Measurements from ENCODE around the gene CLK4.

CLK4 gene

GRCh38 chr5:178587763-178588611 lies 38.9 kb downstream of the CLK4 start:
- DNase-seq (ENCODE audit: low read depth) = no peak

DNA sequence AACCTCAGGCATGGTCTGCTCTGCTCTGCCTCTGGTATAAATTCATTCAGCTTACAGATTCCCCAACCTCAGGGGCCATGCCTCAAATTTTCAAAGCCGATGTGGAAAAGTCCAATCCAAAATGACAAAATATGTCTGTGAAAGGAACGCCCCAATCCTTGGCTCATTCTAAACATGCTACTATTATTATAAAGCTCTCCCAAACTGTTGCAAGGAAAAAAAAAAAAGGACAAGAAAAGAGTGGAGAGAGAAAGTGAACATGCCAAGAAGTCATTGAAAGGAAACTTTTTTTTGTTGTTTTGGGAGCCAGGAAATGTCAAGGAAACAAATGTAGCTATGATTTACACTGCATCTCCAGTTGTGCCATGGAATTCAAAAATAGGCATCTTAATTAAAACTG lies 40.5 kb downstream of the CLK4 start:
- no peak for DNase-seq (ENCODE audit: low read depth)

DNA sequence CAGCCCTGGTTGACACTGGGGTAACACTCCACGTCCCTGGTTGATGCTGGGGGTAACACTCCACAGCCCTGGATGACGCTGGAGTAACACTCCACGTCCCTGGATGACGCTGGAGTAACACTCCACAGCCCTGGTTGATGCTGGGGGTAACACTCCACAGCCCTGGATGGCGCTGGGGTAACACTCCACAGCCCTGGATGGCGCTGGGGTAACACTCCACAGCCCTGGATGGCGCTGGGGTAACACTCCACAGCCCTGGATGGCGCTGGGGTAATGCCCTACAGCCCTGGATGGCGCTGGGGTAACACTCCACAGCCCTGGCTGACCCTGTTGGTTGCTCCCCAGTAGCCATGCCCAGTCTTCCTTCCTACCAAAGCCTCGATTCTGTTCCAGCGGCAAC lies 41.4 kb downstream of the CLK4 start:
- peak; percentile 13 for DNase-seq (ENCODE audit: low read depth)

DNA sequence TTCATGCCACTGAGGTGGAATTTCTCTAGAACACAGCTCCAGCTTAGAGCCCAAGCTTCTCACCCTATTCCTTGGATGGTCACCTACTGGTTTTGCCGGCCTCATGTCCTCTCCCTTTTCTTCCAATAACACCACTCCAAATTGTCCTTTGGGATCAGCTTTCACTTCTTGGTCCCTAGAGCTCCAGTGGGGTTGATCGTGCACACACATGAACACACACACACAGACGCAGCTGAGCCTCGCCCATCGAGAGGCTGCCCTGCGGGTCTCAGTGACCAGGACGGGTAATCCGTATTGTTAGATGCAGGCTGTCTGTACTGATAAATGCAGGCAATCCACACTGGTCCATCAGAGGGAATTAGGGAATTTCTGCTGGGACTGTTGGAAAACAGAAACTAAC lies 43.6 kb downstream of the CLK4 start:
- no peak for DNase-seq (ENCODE audit: low read depth)

GRCh38 chr5:178582291-178582690 lies 44.6 kb downstream of the CLK4 start:
- no peak for DNase-seq (ENCODE audit: low read depth)

- DNase-seq (ENCODE audit: low read depth) = no peak
These were observed 45.2 kb downstream of the CLK4 start for GRCh38 chr5:178581621-178582020.

DNA sequence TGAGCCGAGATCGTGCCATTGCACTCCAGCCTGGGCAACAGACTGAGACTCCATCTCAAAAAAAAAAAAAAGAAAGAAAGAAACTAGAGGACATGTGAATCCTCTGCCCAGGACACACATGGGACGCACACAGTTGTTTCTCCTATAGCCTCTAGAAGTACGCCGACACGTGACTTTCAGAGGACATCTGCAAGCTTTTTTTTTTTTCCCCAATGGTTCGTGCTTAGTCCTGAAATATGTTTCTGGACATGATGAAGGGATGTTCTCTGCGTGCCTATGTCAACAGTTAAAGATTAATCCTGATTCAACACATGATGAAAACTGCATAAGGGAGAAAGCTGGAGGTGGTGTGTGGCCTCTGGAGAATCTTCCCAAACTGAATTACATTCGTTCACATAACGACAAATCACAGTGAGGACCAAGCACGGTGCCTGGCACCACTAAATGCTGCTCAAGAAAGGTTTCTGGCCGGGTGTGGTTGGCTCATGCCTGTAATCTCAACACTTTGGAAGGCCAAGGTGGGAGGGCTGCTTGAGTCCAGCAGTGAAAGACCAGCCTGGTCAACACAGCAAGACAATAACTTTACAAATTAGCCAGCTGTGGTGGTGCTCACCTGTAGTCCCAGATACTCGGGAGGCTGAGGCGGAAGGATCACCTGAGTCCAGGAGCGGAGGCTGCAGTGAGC lies 46.4 kb downstream of the CLK4 start:
- DNase-seq (ENCODE audit: low read depth) = no peak

- no peak for DNase-seq (ENCODE audit: low read depth)
These were observed 48.9 kb downstream of the CLK4 start for GRCh38 chr5:178577944-178578343.

DNA sequence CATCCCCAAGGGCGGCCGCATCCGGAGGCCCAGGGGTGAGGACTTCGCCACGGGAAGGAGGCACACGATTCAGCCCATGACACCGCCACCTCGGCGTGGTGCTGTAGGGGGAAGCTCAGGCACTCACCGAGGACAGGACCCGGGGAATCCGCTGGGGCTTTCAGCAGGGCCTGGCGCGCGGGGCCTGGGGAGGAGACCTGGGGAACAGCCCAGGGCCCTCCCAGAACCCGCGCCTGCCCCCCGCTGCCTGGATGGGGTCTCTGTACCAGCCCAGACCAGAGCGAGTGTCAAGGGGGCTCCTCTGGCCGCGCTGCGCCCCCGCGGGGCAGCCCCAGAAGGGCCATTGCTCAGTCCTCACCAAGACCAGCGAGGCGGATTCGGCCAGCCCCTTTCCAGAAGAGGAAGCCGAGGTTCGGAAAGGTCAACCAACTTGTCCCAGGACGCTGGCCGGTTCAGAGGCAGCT lies 49.4 kb downstream of the CLK4 start:
- no peak for DNase-seq (ENCODE audit: low read depth)

DNA sequence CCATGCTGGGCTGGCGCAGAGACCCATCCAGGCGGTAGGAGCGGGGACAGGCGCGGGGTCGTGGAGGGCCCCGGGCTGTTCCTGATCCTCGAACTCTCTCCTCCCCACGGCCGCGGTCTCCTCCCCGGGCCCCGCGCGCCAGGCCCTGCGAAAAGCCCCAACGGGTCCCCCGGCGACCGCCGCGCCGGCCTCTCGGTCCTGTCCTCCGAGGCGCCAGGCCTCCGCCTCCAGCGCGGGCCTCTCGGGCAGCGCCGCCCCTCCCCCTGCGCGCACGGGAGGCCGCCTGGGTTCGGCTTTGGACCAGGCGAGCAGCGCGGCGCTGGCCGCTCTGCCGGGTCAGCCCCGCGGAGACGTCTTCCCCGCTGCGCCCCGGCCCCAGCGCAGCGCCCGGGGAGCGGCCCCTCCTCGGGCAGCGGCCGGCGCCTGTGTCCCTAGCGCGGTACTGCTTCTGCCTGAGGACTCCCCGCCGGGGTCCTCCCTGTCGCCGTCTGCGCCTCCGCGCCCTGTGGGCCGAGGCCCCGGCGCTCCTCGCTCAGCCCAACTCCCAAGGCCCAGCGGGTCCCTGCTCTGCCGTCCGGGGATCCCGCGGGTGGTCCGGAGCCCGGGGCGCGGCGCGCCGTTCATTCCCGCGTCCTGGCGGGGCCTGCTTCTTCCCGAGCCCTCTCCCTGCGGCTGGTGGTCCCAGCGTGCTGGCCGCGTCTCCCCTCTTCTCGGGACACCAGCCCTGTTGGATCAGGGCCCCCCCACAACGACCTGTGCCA lies 50.1 kb downstream of the CLK4 start:
- DNase-seq (ENCODE audit: low read depth) = no peak

- no peak for DNase-seq (ENCODE audit: low read depth)
These were observed 53.6 kb downstream of the CLK4 start for GRCh38 chr5:178573216-178573615.

DNA sequence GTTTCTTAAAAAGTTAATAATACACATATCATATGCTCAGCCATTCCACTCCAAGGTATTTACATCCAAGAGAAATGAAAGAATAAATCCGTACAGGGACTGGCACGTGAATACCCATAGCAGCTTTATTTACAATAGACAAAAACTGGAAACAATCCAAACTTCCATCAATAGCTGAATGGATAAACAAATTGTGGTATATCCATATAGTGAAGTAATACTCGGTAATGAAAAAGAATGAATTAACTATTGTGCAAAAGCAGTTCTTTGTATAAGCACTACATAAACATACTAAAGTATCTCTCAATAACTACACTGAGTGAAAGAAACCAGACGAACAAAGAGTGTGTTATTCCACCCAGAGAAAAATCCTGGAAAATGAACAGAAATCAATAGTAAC lies 54.2 kb downstream of the CLK4 start:
- no peak for DNase-seq (ENCODE audit: low read depth)

- no peak for DNase-seq (ENCODE audit: low read depth)
These were observed 57.4 kb downstream of the CLK4 start for GRCh38 chr5:178569485-178569884.

DNA sequence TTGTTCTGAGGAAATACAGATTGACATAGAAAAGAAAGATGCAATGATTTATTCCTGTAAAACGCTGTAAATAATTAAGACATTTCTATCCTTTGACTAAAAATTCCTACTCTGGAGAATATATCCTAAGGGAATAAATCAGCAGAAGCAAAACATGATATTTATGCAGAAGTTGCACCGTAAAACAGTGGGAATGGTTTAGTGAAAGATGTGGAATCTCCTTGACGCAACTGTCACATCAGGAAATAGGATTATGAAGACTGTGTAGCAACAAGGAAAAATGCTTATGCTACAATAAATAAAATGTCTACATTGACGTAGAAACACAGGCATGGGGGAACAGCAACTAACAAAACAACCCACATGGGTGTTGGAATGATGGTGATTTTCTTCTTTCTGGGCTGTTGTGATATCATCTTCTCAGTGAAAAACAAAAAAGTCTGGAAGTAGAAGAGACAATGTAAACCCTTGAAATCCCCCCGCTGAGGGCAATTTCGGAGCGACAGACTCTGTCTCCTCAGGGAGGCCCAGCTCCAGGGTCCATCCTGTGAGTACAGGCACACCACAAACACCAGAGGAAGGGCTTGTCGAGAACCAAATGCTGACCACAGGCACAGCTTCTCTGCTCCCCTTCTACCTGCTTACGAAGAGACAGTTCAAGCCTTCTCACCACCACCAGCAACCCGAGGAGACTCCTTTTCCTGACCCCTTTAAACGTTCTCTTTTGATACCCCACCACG lies 61.9 kb downstream of the CLK4 start:
- no peak for DNase-seq (ENCODE audit: low read depth)

DNA sequence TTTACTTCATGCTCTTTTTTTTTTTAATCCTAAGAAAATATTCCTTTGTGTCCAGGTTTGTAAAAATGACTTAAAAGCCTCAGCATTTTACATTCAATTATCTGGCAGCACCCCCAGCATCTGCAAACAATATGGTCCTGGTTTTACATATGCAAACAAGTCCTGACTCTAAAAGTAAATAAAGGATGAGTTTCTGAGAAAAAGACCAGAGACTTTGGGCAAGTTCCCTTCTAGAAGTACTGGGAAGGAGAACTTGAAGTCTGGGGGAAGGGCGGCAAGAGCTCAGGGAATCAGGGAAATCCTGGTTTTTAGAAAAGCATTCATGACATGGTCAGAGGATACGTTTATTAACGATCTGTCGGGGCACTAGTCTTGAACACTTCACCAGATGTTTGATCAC lies 62.5 kb downstream of the CLK4 start:
- DNase-seq (ENCODE audit: low read depth) = no peak

GRCh38 chr5:178563621-178564020 lies 63.2 kb downstream of the CLK4 start:
- no peak for DNase-seq (ENCODE audit: low read depth)

DNA sequence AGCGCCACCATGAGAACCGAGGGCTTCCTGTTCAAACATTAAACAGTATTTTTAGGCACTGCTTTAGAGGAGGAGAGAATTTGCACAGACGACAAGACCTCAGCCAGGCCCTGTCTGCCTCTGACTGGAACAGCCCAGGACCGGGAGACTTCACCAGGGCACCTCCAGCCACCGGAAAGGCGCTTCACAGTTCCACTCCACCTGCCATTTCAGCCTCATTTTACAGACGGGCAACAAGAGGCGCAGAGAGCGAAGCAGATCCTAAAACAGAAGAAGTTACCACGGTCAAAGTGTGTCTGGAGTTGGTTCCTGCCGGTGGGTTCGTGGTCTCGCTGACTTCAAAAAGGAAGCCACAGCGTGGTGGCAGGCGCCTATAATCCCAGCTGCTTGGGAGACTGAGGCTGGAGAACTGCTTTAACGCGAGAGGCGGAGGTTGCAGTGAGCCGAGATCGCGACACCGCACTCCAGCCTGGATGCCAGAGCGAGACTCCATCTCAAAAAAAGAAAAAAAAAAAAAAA lies 65.0 kb downstream of the CLK4 start:
- DNase-seq (ENCODE audit: low read depth) = no peak

DNA sequence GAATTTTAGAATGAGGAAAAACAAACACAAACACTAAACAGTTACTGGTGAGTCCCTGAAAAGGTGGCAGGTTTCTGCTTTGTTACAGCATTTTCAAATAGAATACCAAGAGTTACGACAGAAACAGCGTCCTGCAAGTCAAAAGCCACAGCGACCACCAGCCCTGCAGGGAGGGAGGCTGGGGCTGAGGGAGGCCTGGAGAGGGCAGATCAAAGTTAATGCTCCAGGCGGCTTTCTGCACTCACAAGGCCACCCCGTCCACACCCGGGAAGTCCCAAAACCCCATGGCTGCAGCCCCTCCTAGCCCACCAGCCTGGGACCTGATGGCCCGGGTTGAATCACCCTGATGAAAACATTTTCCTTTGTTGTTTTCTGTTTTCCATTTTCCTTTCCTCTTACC lies 65.9 kb downstream of the CLK4 start:
- no peak for DNase-seq (ENCODE audit: low read depth)

GRCh38 chr5:178557416-178557815 lies 69.4 kb downstream of the CLK4 start:
- no peak for DNase-seq (ENCODE audit: low read depth)

GRCh38 chr5:178555771-178556211 lies 71.1 kb downstream of the CLK4 start:
- no peak for DNase-seq (ENCODE audit: low read depth)

- no peak for DNase-seq (ENCODE audit: low read depth)
These were observed 71.8 kb downstream of the CLK4 start for GRCh38 chr5:178555005-178555404.

DNA sequence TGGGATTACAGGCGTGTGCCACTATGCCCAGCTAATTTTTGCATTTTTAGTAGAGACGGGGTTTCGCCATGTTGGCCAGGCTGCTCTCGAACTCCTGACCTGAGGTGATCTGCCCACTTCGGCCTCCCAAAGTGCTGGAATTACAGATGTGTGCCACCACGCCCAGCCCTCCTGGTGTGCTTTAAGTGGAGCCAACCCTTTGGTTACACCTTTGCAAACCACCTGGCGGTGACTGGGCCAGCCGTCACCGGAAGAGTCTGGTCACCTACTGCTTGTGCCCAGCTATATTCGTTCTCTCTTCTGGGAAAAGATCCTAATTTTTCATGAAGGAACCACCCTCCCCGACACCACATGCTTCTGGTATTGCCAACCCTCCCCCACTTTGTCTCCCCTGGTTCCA lies 72.5 kb downstream of the CLK4 start:
- no peak for DNase-seq (ENCODE audit: low read depth)

Data from EH (cell line).